OCI-LY7 (cell line): ENCODE data around the gene ARAP3. TPM values are rescaled to one million over a fixed set of nuclear protein-coding genes. Genes with fewer than 3 reads are reported as not detected.

Experiments
- BruUV-seq: library from RNA; stranded (reverse); fragments of 400-500 nt; replicated peaks from 2 replicates; lab custom pipeline; 2021; lab: Mats Ljungman, UMichigan
- CTCF ChIA-PET: fragments of 300-600 bp; sonication (Branson Sonifier 250); formaldehyde crosslinking; loops from one replicate; lab custom pipeline; 2022; ENCODE audit warnings: antibody characterized with exemption; ENCODE audit not compliant: unreplicated experiment; lab: Charles Lee
- POLR2A ChIA-PET: fragments of 300-600 bp; sonication (Branson Sonifier 250); formaldehyde crosslinking; loops from one replicate; lab custom pipeline; 2022; ENCODE audit warnings: antibody characterized with exemption; lab: Charles Lee
- DNase-seq: peaks from one replicate; pipeline ENCODE4 v3.0.0-alpha.2; 2015; ENCODE audit warnings: low spot score
- H2AFZ ChIP-seq: fragments of 200-600 bp; sonication (generic), shearing (Covaris generic); 2 replicates; pipeline ENCODE4 v1.6.1; 2014; ENCODE audit warnings: mild to moderate bottlenecking, antibody characterized with exemption, low read length, moderate library complexity
- H3K27ac ChIP-seq: fragments of 200-600 bp; sonication (generic); 2 replicates; pipeline ENCODE4 v1.5.1; 2014; ENCODE audit warnings: mixed run types, low read depth, mild to moderate bottlenecking, moderate library complexity, low read length, inconsistent platforms; ENCODE audit not compliant: poor library complexity, severe bottlenecking
- H3K36me3 ChIP-seq: fragments of 200-600 bp; sonication (generic); 2 replicates; pipeline ENCODE4 v1.6.1; 2014; ENCODE audit warnings: mild to moderate bottlenecking, antibody characterized with exemption, low read length, moderate library complexity, mixed read lengths; ENCODE audit not compliant: insufficient read depth
- H3K4me1 ChIP-seq: fragments of 200-600 bp; sonication (generic); 2 replicates; pipeline ENCODE4 v1.5.1; 2014; ENCODE audit warnings: mild to moderate bottlenecking, low read length; ENCODE audit not compliant: insufficient read depth, poor library complexity, severe bottlenecking
- H3K4me2 ChIP-seq: fragments of 200-600 bp; sonication (generic); 2 replicates; pipeline ENCODE4 v1.6.1; 2014; ENCODE audit warnings: mild to moderate bottlenecking, low read length
- H3K4me3 ChIP-seq: fragments of 200-600 bp; sonication (generic); 2 replicates; pipeline ENCODE4 v1.5.1; 2014; ENCODE audit warnings: mild to moderate bottlenecking, low read depth, low read length; ENCODE audit not compliant: poor library complexity, severe bottlenecking
- H3K79me2 ChIP-seq: fragments of 200-600 bp; sonication (generic); 2 replicates; pipeline ENCODE4 v1.6.1; 2016; ENCODE audit warnings: low read depth, mild to moderate bottlenecking, low read length, moderate library complexity, mixed read lengths; ENCODE audit not compliant: insufficient read depth
- H3K9me2 ChIP-seq: fragments of 200-600 bp; sonication (generic); 2 replicates; pipeline ENCODE4 v1.6.1; 2016; ENCODE audit warnings: mild to moderate bottlenecking, low read length, mixed read lengths; ENCODE audit not compliant: insufficient read depth
- H3K9me3 ChIP-seq: fragments of 200-600 bp; sonication (generic); 2 replicates; pipeline ENCODE4 v1.6.1; 2014; ENCODE audit warnings: mild to moderate bottlenecking, mixed run types, low read length, mixed read lengths
- H4K20me1 ChIP-seq: fragments of 200-600 bp; sonication (generic); 2 replicates; pipeline ENCODE4 v1.6.1; 2014; ENCODE audit warnings: mild to moderate bottlenecking, antibody characterized with exemption, low read length, moderate library complexity, mixed read lengths; ENCODE audit not compliant: insufficient read depth
- EZH2phosphoT487 ChIP-seq: fragments of 200-600 bp; sonication (generic); IDR thresholded peaks from 2 replicates; pipeline ENCODE4 v1.6.1; 2018; ENCODE audit warnings: low read depth, borderline replicate concordance, mild to moderate bottlenecking, mixed run types, antibody characterized with exemption, low read length, moderate library complexity, mixed read lengths
- intact Hi-C: fragments of 100-400 bp; cut with micrococcal nuclease; formaldehyde crosslinking; loops from one replicate; pipeline ENCODE4 v1.10.0; 2022; ENCODE audit not compliant: unreplicated experiment
- total RNA-seq, 2 experiments: library from RNA; depleted of rRNA in 1 of 2; stranded (reverse); fragments of >200 nt in 1 of 2; shearing (Covaris generic) in 1 of 2; gene quantifications; 2 replicates each; pipeline ENCODE4 v1.2.3, GENCODE V29; 2014 to 2022
- TF ChIP-seq, protein P1 (sequence below): fragments of 200-600 bp; sonication (generic); conservative IDR thresholded peaks from 2 replicates; pipeline ENCODE4 v1.5.1; 2014; ENCODE audit warnings: mild to moderate bottlenecking, antibody characterized with exemption, low read length, moderate library complexity, mixed read lengths

ARAP3 gene
- total RNA-seq, 2 experiments from 2014 or later = not detected

DNA sequence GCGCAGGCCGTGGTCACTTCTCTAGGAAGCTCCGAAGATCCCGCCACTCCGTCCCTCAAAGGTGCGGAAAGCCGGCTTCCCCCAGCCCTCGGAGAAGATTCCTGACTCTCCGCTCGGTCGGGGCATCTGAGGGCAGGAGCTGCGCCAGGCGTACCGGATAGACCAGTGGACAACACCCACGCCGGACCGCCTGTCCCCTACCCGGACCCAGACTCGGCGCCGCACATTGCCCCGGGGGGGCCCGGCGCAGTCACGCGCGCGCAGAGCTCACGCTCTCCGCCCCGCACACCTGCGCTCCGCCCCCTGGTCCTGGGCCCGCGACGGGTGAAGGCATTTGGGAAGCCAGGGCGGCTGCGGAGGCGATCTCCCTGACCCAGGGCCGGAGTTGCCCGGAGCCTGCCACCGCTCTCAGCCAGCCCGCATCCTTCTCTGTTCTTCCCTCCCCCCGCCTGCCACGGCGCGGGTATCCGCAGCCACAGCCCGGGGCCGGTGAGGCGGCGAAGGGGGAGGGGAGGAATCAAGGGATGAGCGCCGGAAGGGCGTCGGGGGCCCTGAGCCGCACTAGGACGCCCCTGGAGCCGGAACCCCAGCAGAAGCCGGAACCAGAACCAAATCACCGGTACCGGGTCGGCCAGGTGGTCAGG lies 44.8 kb downstream of the ARAP3 start:
- peak; percentile 64 for DNase-seq
- peaks cover 49% of the 10 kb centered on the region for H3K79me2 ChIP-seq
- CTCF ChIA-PET = interaction anchor here (0.7 to 2.5 kb wide), 4 partner anchors 14 to 44 kb away, joined by 3 to 11 read pairs (median 6); partner anchors contain the start of genes DIAPH1 and FCHSD1
- peak overlapping the region; percentile 43; the same call in 1 of the 2 replicates for H2AFZ ChIP-seq
- peaks cover 34% of the 10 kb centered on the region for H3K4me1 ChIP-seq
- peak overlapping the region; percentile 73 for H3K4me2 ChIP-seq
- no peaks in the 10 kb centered on the region for H3K9me3 ChIP-seq
- BruUV-seq = no TSS peak
- peak overlapping the region; percentile 98 for H3K4me3 ChIP-seq
- peak overlapping the region; percentile 59 for H3K27ac ChIP-seq
- POLR2A ChIA-PET = interaction anchor here (0.6 to 8.6 kb wide), 18 partner anchors 9 to 974 kb away, joined by 3 to 101 read pairs (median 4); partner anchors contain the start of genes DIAPH1 and FCHSD1
- no peak for TF ChIP-seq EZH2phosphoT487
- TF ChIP-seq, protein P1, sequence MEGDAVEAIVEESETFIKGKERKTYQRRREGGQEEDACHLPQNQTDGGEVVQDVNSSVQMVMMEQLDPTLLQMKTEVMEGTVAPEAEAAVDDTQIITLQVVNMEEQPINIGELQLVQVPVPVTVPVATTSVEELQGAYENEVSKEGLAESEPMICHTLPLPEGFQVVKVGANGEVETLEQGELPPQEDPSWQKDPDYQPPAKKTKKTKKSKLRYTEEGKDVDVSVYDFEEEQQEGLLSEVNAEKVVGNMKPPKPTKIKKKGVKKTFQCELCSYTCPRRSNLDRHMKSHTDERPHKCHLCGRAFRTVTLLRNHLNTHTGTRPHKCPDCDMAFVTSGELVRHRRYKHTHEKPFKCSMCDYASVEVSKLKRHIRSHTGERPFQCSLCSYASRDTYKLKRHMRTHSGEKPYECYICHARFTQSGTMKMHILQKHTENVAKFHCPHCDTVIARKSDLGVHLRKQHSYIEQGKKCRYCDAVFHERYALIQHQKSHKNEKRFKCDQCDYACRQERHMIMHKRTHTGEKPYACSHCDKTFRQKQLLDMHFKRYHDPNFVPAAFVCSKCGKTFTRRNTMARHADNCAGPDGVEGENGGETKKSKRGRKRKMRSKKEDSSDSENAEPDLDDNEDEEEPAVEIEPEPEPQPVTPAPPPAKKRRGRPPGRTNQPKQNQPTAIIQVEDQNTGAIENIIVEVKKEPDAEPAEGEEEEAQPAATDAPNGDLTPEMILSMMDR = no peak
- peaks cover 5% of the 10 kb centered on the region for H4K20me1 ChIP-seq
- intact Hi-C loops = loop anchor here (5.0 kb wide), 1 partner anchor 110 kb away; no protein-coding TSS in a partner anchor
- peaks cover 57% of the 10 kb centered on the region for H3K36me3 ChIP-seq
- no peaks in the 10 kb centered on the region for H3K9me2 ChIP-seq

DNA sequence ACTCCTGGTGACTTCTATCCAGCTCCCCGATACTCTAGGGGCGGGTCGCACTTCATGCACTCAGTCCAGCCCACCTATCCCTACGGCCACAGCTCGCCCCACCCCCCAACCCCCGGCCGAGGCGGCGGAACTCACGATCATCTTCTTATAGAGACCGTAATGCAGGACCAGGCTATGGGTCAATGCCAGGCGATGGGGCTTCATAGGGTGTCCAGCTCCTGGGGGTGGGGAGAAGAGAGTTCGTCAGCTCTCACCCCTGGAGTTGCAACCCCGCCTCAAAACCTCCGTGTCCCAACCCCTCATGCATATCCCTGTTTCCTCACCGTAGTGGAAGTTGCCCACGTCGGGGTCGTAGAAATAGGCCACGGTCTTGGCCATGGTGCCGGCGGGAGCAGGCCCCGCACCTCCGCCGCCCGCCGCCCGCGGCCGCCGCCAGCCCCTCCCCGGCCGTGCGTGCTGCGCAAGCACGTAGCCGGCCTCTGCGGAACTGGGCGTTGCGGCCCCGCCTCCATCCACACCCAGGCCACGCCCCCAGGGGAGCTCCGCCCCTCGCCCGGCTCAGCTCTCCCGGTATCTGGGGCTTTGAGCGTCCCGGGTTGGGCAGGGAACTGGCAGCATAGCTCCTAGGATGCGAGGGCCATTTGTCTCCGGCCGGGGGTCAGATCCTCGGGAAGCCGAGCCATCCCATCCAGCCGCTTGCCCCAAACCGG lies 45.5 kb downstream of the ARAP3 start, which contains the start of the genes HDAC3 and RELL2:
Gene HDAC3, minus strand, starts transcription at position 437 of the 710 bp plus-strand sequence. Its CDS starts 59 bp downstream, at position 378.
Gene RELL2, plus strand, starts transcription at position 585 of the 710 bp plus-strand sequence. CDS start 1,229 bp downstream, outside the sequence.
- TF ChIP-seq, protein P1 = no peak
- TF ChIP-seq EZH2phosphoT487 = no peak
- Histone ChIP-seq H3K79me2 (peaks cover 50% of the 10 kb centered on the region), H4K20me1 (peaks cover 5% of the 10 kb centered on the region), H3K9me2 (no peaks in the 10 kb centered on the region), H3K36me3 (peaks cover 58% of the 10 kb centered on the region), H3K4me2 (peak within 1 kb of the TSS; percentile 73), H2AFZ (peak within 1 kb of the TSS; percentile 81; the same call in 1 of the 2 replicates), H3K27ac (peak within 1 kb of the TSS; percentile 59), H3K4me3 (peak within 1 kb of the TSS; percentile 98), H3K4me1 (peaks cover 34% of the 10 kb centered on the region), H3K9me3 (no peaks in the 10 kb centered on the region)
- ChIA-PET POLR2A (interaction anchor here (0.6 to 8.6 kb wide), 18 partner anchors 9 to 280 kb away, joined by 3 to 101 read pairs (median 4); partner anchors contain the start of genes DIAPH1 and FCHSD1), CTCF (interaction anchor here (0.9 to 2.5 kb wide), 3 partner anchors 14 to 43 kb away, joined by 4 to 11 read pairs (median 7); partner anchors contain the start of genes DIAPH1 and FCHSD1)
- peak; percentile 92 for DNase-seq
- intact Hi-C loops = loop anchor here (1.0 to 5.0 kb wide), 2 partner anchors 17 to 109 kb away; no protein-coding TSS in a partner anchor
- BruUV-seq = no TSS peak
